ENCODE data around the gene SMAD7.

The SMAD7 gene

DNA sequence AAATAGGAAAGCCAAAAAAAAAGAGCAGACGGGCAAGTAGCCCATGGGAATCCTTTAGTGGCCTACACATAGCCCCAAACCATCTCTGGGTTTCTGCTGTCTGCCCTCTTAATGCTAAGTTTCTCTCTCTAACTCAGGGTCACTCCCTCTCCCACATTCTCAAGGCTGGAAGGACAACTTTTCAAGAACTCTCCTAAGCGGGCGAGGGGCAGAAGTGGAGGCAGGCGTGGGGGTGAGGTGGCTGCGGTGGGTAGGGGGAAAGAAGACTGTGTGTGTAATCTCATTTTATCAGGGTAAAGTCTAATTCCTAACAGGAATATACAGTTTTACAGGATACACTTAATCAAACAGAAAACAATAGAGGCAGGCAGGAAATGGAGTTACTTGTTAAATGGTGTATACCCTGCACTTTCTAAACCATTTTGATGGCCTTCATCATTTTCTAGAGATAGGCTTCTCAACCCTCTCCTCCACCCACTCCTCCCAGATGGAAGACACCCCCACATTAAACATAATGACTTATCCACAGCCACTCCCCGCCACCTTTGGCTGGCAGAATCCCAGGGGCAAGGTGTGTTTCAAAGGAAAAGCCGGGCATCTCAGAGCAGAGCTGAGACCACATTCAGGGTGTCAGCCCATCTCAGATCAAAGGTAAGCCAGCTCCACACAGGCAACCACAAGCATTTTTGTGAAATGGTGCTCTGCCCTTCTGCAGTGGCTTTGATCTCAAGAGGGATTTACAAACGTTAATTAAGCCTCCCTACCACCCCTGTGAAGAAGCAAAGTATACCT, 6.8 kb downstream of the SMAD7 start:
- DNase-seq: no peak

DNA sequence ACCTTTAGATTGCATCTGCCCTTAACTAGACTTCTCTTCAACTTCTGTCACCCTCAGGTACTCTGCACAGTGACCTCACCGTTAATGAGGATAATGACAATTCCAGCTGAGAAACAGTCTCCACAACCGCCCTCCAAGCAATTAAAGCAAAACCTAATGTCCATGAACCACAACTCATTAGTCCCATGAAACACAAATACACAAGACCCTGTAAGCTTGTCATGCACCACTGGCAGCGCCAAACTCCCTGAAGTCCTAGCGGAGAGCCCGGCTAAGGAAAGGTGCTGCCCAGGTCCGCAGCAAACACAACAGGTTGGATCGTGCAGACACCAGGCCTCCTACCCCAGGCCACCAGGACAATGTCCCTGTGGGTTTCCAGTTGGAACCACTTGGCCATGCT, 7.4 kb downstream of the SMAD7 start:
- DNase-seq: no peak

DNA sequence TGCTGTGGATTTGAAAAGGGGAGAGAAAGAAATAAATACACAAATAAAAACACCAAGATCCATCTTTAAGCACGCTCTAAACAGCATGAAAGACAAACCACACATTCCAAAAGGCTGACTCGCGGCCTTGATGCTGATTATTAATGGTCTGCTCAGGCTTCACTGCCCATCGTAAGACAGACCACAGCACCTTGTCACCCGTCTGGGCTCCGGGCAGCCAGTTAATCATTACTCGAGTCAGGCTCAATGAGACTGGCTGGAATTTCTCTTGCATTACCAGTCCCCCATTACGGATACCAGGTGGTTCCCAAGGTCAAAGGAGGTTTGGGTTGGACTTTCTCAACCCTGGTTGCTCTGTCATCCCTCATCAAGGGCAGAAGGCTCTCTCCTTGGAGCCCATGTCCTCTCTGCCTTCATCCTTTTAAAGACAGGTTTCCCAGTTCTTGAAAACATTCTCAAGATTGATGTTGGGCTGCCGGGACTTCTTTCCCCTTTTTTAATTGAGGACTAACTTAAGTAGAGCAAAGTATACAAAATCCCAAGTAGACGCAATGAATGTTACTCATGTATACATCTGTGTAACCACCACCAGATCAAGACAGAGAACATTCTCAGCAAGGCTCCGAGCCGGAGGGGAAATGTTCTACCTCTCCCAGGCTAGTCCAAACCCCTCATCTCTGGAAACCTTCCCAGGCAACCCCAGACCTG, 8.1 kb downstream of the SMAD7 start:
- no peak for DNase-seq

DNA sequence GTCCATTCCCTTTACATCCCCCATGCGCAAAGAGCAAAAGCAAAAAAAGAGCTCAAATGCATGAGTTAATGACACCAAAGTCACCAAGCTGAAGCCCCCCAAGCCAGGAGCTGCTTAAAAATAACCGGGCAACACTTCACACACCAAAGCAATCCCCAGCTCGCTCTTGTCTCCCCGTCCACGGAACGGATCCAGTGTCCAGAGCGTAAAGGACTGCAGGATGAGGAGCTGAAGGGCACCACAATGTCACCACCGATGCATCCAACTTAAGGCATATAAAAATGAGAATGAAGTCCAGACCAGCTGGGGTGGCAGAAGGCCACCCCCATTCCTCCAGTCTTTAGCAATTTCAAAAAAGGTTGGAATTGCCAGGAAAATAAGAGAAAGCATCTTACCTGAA, 8.7 kb downstream of the SMAD7 start:
- DNase-seq: no peak

DNA sequence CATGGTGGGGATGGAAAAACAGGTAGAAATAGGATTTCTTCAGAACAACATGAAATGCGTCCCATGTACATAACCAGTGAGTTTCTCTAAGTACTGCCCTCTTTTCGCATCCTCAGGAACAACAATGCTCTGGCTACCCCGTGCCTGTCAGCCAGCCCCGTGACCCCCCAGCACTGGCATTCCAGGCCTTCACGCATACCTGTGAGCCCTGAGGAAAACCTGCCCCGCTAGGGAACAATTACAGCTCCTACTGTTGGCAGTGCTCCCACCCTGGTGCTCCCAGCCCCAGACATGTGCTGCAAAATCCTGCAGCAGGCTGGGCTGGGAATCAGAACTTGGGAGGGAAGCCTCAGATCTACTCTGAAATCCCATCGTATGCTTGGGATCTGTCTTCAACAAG, 9.1 kb downstream of the SMAD7 start:
- no peak for DNase-seq

DNA sequence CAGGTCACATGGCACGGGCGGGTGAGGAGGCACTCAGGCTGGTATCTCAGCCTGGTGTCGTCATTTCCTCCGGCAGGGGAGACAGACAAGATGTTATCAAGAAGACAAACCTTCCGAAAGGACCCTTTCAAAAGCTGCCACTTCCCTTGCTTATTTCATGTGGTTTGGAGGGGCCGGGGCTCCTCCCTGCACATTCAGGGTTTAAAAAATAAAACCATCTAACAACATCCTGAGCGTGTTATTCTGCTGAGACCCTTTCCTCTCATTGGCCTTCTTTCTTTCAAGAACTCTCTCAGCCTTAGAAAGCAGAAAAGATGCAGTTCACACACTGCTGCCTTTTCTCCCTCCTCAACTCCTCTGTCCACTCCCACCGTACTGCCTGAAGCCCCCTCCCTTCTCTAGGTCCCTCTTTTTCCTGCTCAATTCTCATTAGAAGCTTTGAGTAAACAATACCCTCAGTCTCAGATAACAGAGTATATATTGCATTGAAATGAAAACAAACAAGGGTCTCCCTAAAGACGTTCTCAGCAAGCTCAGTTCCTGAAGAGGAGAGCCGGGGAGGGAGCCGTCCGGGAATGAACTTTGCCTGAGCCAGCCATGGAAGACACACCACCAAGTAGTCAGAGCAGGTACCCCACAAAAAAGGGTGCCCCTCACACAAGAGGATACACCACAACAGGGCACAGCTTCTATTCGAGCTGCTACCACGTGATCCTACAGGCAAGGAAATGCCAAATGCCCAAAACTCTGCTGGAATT, 9.7 kb downstream of the SMAD7 start:
- DNase-seq: no peak

DNA sequence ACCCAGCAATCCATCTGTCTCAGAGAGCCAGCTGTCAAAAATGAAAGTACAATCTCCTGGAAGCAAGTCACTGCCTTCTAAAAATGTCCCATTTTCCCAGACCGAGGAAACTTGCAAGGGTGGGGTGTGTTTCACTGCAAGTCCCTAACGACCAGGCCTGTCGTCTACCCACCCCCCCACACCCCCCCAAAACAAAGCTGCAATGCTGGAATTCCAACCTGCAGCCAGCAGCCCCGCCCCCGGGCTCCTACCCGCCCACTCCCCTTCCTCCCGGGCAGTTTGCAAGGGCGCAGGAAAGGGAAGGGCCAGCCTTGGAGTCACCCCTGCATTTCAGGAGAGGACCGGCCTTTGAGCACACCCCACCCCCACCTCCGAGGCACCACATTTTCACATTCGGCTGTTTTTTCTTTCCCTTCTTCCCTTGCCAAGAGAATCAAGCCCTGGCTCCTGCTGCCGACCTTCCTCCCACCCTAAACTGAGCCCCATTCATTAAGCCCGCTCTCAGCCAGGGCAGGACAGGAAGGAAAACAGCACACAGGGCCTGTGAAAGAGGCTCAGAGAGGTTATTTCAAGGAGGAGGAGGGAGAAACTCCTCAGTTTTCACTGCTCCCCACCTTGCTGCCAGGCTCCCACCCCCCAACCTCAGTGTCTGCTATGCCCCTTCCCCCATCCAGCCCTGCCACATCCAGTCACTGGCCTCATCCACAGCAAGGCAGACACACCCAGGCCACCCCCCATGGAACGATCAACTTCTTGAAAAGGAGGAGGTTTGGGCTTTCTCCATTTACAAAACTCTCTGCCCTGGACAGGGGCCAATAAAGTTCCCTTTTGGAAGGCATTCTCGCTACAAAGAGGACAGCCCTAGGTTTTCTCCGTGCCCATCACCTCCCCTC, 11.3 kb downstream of the SMAD7 start:
- no peak for DNase-seq

DNA sequence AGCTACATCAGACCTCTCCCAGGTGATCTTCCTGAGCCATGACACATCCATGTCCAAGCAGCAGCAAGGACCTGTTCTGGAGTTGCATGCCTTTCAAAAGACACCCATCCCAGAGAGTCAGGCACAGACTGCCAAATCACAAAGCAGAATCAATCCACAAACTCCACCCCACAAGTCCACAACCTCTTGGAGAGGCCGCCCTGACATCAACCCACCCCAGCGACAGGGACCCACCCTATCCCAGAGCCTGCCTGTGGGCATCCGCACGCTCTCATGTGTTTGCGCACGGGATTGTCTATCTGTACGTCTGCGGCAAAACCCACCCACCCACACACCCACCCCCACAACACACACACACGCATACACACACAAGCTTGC, 11.9 kb downstream of the SMAD7 start:
- DNase-seq: no peak

DNA sequence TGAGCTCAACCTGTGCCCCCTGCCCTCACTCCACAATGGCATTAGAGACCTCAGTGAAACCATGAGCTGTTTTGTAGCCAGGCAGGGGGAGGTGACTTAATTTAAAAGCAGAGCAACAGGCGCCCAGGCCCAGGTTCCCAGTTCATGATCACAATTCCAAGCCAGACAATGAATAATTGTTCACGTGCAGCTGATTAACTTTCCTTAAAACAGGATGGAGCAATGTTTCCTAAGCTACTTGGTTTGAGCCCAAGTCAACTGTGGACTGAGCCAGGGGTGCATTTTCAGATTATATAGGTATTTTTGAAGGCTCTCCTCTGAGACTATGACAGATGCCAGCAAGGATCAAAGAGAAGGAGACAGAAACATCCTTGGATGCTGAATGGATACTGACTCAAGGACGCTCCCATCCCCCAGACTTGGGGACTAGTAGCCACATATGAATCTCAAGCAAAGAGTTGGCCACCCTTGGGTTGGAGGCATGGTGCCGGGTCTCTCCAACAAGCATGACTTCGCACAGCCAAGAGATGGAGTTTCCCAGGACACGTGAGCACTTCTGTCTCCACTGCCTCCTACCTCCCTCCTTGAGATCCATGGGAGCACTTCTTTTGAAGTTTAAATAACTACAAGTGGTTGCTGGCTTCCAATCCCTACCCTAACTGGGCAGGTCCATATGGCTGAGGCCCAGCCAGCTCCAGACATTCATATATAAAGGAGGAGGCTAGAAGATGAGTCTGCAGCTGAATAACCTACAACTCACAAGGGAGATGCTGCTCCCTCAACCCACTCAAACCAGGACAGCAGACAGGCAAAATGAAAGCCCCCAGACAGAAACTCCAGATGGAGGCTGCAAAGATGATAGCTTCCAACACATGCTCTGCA, 12.7 kb downstream of the SMAD7 start:
- no peak for DNase-seq

DNA sequence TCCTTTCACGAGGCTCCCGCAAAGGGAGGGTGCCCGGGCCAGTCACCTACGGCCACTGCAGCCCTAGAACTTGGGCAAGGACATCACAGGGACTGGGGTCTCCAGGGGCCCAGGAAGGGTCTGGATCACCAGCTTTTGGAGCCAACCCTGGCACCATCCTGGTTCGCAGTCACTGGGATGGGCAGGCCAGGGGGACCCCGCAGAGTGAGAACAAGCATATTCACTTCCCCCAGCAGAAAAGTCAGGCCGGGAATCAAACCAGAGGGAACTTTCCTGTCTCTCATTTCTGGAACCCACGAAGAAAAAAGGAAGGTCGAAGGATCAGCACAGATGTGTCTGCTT, 15.4 kb downstream of the SMAD7 start:
- no peak for DNase-seq

DNA sequence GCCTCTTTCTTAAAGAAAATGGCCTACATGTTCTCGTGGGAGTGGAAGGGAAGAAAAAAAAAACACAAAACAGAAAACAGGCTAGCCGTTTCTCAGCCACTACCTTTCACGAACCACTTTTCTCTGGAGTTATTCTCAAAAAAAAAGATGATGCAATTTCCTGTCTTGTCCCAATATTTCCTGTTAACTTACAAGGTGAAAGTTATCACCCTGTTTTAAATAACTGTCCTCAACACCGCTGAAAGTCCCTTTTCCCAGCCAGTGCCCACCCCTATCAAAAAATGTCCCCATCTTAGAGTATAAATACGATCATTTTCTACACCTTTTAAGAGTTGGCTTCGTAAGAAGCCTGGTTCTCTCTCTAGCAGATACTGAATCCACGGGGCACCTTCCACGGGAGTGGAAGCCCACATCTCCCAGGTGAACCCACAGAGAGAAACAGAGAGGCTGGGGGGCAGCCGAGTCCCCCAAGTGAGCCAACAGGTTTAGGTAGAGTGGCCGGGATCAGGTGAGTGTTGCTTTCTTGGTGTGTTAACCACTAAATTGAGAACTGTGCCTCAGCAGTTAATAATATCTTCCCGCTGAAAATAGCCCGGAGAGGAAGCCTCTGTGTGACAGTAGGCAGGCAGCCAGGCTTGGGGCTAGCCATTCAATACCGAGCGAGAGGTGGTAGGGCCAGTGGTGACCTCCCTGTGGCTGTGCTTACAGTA, 15.9 kb downstream of the SMAD7 start:
- DNase-seq: no peak

DNA sequence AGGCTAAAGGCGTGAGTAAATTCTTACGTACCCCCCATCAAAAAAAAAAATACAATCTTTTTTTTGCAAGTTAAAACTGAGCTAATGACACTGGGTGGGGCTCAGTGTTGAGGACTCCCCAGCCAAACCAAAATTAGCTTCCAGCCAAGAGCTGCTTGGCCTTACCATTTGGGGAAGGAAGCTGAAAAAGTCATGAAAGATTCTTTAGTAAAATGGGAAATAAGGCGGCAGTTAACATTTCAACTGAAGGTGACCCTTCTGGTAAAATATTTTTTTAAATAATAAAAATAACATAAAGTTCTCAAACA, 16.4 kb downstream of the SMAD7 start:
- no peak for DNase-seq

DNA sequence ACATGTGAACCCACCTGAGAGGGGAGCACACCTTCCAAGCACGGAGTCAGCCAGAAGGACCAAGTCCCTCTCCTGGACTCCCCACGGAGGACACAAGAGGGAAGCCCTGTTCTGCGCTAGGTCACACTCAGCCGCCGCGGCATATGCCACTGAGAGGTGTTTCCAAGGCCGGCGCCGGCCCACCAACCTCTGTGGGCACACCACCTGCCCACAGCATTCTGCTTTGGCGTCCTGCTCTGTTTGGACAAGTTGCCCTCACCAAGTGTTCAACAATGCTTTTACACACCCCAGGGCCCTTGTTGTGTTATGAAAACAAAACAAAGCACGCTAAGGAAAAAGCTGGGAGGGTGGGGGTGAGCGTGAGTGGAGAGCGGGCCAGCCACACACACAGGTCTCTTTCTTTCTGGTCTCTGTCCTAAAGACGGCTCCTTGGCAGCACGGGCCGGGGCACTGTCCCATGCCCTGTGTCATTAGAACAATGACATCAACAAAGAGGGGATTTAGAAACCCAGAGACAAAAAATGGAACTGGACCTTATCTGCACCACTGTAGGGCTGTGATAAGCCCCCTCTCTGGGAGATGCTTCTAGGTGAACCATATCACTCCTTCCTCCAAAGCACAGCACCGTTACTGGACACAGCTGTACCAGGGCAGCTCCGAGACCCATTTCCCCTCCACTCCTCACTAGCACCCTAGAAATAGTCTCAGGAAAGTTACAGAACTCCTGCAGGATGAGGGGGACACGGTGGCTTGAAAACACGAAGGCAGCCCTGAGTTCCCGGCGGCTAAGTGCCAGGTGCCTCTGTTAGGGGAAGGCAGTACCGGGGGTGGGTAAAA, 17.0 kb downstream of the SMAD7 start:
- no peak for DNase-seq

DNA sequence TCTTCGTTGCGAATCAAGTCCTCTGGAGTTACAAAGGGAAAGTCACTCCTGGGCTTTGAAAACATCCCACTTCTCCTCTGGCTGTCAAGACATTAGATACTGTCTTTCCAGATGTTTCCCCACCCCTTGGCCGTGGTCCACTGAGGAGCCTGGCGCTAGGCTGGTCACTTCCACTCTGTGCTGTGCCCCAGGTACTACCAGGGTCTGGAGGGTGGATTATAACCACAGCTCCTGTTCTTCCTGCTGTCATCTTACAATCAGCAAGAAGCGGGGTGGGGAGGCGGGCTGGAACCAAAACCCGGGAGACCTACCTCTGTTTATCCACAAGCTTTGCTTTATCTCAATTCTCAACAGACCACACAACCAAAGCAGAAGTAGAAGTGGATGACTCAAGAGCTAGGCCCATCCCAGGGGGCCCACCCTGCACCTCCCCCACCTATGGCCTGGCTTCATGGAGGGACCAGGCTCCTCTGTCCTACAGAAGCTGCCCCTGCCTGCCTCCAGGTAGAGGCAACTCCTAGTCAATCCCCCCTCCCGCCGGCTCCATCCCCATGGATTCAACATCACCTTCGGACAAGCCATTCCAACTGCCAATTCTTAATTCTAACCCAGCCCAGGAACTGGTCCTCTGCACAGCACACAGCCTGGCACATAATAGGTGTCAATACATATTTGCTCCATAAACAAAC, 17.8 kb downstream of the SMAD7 start:
- no peak for DNase-seq

DNA sequence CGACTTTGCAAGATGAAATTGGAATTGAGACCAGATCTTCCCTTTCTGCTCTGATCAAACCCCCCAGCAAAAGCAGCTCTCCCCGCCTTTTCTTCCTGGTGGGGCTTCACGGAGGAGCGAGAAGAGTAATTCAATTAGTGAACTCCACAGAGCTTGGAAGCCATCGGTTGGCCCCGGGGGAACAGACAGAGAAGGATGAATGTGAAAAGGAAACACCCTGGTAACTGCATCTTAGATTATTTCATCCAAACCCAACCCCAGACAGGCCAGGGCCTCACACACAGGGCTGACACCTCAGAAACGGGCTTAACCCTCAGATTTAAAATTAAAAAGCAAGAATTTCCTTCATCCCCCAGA, 18.3 kb downstream of the SMAD7 start:
- no peak for DNase-seq

DNA sequence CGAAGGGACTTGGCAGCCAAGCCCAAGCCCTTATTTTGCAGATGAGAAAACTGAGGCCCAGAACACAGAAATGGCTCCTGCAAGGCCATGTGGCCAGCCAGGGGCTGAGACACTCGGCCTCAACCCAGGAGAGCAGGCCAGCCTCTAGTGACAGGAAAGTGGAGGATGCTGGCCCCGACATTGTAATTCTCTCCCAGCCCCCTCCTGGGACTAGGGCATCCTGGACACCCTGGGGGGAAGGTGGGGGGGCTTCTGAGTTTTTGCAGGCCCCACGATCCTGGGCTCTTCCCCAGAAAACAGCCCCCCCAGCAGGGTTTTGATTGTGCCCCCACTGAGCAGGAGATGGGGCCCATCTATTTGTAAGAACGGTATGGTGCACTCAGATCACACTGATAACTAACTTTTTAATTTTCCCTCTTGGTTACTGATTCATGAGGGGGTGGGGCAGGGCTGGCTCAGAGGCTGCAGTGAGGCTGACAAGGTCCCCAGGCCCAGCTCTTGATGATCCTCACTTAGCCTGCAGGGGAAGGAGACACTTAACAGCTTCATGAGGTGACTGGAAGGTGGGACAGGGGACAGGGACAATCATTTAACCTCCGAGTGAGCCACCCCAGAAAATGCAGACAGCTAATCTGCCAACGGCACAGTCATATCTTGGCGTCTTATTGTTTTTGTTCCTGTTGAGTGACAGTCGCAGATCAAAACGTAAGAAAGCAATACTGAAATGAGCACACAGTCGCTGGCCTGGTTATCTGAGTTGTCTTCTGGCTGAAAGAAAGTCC, 18.9 kb downstream of the SMAD7 start:
- DNase-seq: no peak

DNA sequence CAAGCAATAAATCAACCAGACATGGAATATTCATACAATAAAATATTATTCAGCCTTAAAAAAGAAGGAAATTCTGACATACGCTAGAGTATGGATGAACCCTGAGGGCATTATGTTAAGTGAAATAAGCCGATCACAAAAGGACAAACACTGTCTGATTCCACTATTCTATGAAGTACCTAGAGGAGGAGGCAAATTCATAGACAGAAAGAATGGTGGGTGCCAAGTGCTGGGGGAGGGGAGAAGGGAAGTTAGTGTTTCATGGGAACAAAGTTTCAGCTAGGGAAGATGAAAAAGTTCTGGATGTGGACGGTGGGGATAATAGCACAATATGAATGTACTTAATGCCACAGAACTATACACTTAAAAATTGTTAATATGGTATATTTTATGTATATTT, 19.8 kb downstream of the SMAD7 start:
- DNase-seq: no peak

DNA sequence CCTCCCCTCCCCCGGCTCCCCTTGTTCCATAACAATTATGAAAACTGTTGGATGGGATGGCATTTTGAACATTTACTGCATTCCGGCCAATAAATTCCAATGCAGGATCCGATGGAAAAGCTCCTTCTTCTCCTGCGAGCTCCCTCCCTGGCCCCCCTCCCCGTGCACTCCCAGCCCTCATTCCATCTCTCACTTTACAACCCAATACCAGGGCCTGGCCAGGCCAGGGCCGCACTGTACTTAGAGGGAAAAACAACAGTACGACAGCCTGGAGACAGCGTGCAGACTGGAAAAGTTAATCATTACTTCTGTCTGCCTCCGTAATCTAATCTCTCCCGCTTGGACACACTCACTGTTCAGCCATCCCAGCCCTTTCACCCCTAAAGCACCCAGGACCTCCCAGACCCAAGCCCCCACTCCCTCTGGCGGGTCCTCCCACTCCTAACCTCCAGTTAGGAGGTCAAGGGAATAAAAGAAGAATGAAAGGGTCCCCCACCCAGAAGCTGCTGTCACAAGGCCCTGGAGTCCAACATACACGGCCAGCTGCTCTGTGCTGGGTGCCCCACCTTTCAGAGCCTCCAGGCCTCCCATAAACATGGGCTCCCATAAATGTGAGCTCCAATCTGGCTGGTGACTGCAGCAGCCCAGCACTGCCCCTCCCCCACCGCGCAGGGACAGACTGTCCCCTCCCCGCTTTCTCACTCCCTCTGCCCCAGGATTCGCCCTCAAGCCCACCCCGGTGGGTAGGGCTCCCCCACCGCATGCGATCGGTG, 20.6 kb downstream of the SMAD7 start:
- no peak for DNase-seq

Measured in SHP77 treated with DMSO at 0.1 percent for 48 hours (cell line).